Kidney epithelial cell (primary cell): ENCODE measurements around the gene PPAN. TPM values are rescaled to one million over a fixed set of nuclear protein-coding genes. Genes with fewer than 3 reads are reported as not detected.

Experiments
- DNase-seq: peaks from one replicate; pipeline ENCODE4 v3.0.0-alpha.2; 2010; ENCODE audit warnings: low read depth
- H3K27me3 ChIP-seq: 2 replicates; pipeline ENCODE4 v1.6.0; 2011; ENCODE audit warnings: low read length; ENCODE audit not compliant: control insufficient read depth, insufficient read depth
- H3K36me3 ChIP-seq: 2 replicates; pipeline ENCODE4 v1.5.1; 2011; ENCODE audit warnings: low read length; ENCODE audit not compliant: control insufficient read depth, insufficient read depth
- H3K4me3 ChIP-seq: 2 replicates; pipeline ENCODE4 v1.5.1; 2011; ENCODE audit warnings: low read depth, mild to moderate bottlenecking, control low read depth, low read length
- total RNA-seq: library from RNA; depleted of rRNA; stranded (reverse); fragments of >200 nt; gene quantifications from 2 replicates; pipeline ENCODE4 v1.2.3, GENCODE V29; 2015
- TF ChIP-seq, protein P1 (sequence below): IDR thresholded peaks from 2 replicates; pipeline ENCODE4 v1.5.1; 2011; ENCODE audit warnings: mild to moderate bottlenecking, moderate library complexity, low read length, control low read depth, inconsistent platforms; ENCODE audit not compliant: insufficient read depth, poor library complexity, severe bottlenecking

PPAN gene
- total RNA-seq, 1 donor from 2014 or later: 63.4 TPM

DNA sequence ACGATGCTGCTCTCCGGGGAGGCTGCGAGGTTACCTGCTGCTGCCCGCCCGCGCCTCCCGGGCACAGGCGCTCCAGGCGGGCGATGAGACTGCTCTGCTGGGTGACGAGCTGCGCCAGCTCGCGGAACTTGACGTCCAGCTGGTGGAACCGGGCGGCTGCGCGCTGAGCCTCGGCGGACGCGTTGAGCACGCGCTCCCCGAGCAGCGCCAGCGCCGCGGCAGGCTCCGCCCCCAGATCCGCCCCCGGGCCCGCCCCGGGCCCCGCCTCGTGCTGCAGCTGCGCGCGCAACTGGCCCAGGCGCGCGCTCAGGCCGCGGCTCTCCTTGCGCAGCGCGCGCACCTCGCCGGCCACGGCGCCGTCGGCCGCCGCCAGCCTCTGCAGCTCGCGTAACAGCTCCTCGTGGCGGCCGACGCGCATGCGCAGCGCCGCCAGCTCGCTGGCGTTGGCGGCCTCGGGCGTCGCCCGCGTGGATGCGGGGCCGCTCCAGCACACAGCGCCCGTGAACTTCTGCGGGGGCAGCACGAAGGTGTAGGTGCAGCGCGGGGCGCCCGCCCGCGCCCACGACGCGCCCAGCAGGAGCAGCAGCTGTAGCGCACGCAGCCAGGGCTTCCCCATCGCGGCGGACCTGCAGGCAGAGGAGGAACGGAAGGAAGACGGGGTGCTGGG lies 10.1 kb upstream of the PPAN start:
- TF ChIP-seq, protein P1, sequence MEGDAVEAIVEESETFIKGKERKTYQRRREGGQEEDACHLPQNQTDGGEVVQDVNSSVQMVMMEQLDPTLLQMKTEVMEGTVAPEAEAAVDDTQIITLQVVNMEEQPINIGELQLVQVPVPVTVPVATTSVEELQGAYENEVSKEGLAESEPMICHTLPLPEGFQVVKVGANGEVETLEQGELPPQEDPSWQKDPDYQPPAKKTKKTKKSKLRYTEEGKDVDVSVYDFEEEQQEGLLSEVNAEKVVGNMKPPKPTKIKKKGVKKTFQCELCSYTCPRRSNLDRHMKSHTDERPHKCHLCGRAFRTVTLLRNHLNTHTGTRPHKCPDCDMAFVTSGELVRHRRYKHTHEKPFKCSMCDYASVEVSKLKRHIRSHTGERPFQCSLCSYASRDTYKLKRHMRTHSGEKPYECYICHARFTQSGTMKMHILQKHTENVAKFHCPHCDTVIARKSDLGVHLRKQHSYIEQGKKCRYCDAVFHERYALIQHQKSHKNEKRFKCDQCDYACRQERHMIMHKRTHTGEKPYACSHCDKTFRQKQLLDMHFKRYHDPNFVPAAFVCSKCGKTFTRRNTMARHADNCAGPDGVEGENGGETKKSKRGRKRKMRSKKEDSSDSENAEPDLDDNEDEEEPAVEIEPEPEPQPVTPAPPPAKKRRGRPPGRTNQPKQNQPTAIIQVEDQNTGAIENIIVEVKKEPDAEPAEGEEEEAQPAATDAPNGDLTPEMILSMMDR: no peak
- DNase-seq: peak; percentile 53
- peak overlapping the region; percentile 42 for H3K4me3 ChIP-seq
- no peaks in the 10 kb centered on the region for H3K36me3 ChIP-seq
- no peaks in the 10 kb centered on the region for H3K27me3 ChIP-seq

- H3K27me3 ChIP-seq: no peaks in the 10 kb centered on the region
- no peak for DNase-seq
- TF ChIP-seq, protein P1: no peak
- no peaks in the 10 kb centered on the region for H3K36me3 ChIP-seq
- H3K4me3 ChIP-seq: peak overlapping the region; percentile 42
Observed at GRCh38 chr19:10096615-10096963, 9.6 kb upstream of the PPAN start.

DNA sequence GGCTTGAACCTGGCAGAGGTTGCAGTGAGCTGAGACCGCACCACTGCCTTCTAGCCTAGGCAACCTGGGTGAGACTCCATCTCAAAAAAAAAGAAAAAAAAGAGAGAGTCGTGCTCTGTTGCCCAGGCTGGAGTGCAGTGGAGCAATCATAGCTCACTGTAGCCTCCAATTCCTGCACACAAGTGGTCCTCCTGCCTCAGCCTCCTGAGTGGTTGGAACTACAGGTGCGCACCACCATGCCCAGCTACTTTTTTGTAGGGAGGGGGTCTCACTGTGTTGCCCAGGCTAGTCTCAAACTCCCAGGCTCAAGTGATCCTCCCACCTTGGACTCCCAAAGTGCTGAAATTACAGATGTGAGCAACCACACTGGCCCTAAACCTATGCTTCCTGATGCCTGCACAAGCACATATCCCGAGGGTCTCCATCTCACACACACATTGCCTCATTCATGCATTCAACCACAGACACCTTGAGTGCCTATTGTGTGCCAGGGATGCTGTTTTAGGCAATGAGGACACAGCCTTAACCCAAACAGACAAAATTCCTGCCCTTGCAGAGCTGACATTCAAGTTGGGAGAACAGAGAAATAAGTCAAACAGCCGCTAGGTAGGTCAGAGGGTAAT lies 5.9 kb upstream of the PPAN start:
- Histone ChIP-seq H3K4me3 (no peak overlapping the region), H3K27me3 (no peaks in the 10 kb centered on the region), H3K36me3 (no peaks in the 10 kb centered on the region)
- TF ChIP-seq, protein P1: no peak
- no peak for DNase-seq

DNA sequence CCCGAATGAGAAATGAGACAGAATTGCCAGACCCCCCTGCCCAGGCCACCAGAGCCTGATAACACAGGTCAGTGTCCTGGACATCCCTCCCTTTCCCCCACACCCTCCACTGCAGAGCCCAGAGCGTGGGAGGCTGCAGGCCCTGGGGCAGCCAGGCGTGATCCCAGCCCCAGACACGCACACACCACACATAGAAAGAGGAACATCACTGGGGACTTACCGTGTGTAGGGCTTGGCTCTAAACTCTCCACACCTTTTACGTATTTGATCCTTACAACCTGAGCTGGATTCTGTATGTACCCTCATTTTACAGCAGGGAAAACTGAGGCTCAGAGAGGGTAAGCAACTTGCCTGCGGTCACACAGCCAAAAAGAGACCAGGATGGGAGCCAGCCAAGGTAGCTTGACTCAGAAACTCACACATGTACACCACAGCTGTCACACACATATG lies 3.4 kb upstream of the PPAN start:
- TF ChIP-seq, protein P1: no peak
- DNase-seq: no peak
- no peak overlapping the region for H3K4me3 ChIP-seq
- no peaks in the 10 kb centered on the region for H3K36me3 ChIP-seq
- no peaks in the 10 kb centered on the region for H3K27me3 ChIP-seq

DNA sequence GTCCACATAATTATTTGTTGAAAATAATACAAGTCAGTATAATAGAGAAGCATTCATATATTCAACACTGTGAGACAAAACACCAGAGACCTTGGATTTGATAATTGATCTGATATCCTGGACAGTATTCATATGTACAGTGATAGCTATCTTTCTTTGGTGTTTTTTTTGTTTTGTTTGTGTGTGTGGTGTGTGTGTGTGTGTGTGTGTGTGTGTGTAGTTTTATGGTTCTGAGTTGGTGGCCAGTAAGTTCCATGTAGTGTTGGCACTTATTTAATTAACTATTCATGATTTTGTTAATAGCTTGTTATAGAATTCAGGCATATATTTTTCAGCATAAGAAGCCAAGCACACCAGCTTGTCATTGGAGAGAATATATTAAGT lies 2.0 kb upstream of the PPAN start:
- no peak for DNase-seq
- Histone ChIP-seq H3K4me3 (no peak overlapping the region), H3K36me3 (peaks cover 3% of the 10 kb centered on the region), H3K27me3 (no peaks in the 10 kb centered on the region)
- TF ChIP-seq, protein P1: no peak
